ENCODE measurements around the gene KCNIP1. TPM values are rescaled to one million over a fixed set of nuclear protein-coding genes. Genes with fewer than 3 reads are reported as not detected.

Gene KCNIP1
- total RNA-seq, 4 donors from 2014 or later: 1.2 to 2.7 TPM; not detected in 2

- Histone ChIP-seq H3K4me1 (peaks cover 4 to 17% (median 7%) of the 10 kb centered on the region in 4 donors), H3K36me3 (no peaks in the 10 kb centered on the region), H3K27me3 (peaks cover 15% of the 10 kb centered on the region), H3K27ac (no peak overlapping the region), H3K4me3 (no peak overlapping the region), H3K9me3 (no peaks in the 10 kb centered on the region)
- intact Hi-C loops (cut with DNase I; ENCODE audit: low total_unique reads) (no loop called here), in situ Hi-C loops (cut with MboI; ENCODE audit: low pct_ligation_motif_present in 1 of 4, low pct_unique_long_range_greater_than_20kb in 1 of 4, low sequenced_read_pairs in 3 of 4) (loop anchor here in 3 of 4 donors (10.0 to 25.0 kb wide), 2 partner anchors 54 to 597 kb away; no protein-coding TSS in a partner anchor)
- no peak for DNase-seq
- WGBS, 2 donors (ENCODE audit: low coverage in 1 of 2): 77 to 100% methylated on average over 2 to 3 of the region's 3 CpGs
- TF ChIP-seq EP300 (IDR thresholded peaks at IDR 0.05; ENCODE audit: low read depth) (no peak), POLR2A (IDR thresholded peaks at IDR 0.05) (no peak), POLR2AphosphoS5 (IDR thresholded peaks at IDR 0.05) (no peak), CTCF (IDR thresholded peaks at IDR 0.05) (no peak)
Measured at GRCh38 chr5:170740551-170741205, 236.9 kb downstream of the KCNIP1 start.

- no peak for DNase-seq
- Histone ChIP-seq H3K27ac (no peak overlapping the region), H3K36me3 (no peaks in the 10 kb centered on the region), H3K9me3 (no peaks in the 10 kb centered on the region), H3K4me3 (no peak overlapping the region), H3K4me1 (peaks cover 4 to 22% (median 10%) of the 10 kb centered on the region in 4 donors), H3K27me3 (peaks cover 15% of the 10 kb centered on the region)
- 68 to 76% methylated on average over 4 to 8 of the region's 8 CpGs for WGBS, 2 donors (ENCODE audit: low coverage in 1 of 2)
- intact Hi-C loops (cut with DNase I; ENCODE audit: low total_unique reads) (no loop called here), in situ Hi-C loops (cut with MboI; ENCODE audit: low pct_ligation_motif_present in 1 of 4, low pct_unique_long_range_greater_than_20kb in 1 of 4, low sequenced_read_pairs in 3 of 4) (loop anchor here in 3 of 4 donors (10.0 to 25.0 kb wide), 2 partner anchors 53 to 596 kb away; no protein-coding TSS in a partner anchor)
- no peak for TF ChIP-seq CTCF (IDR thresholded peaks at IDR 0.05)
- no peak for TF ChIP-seq POLR2AphosphoS5 (IDR thresholded peaks at IDR 0.05)
- no peak for TF ChIP-seq EP300 (IDR thresholded peaks at IDR 0.05; ENCODE audit: low read depth)
- TF ChIP-seq POLR2A (IDR thresholded peaks at IDR 0.05): no peak
Measured at GRCh38 chr5:170741801-170742200, 238.0 kb downstream of the KCNIP1 start.

GRCh38 chr5:170743876-170744212 is 240.0 kb downstream of the KCNIP1 start:
- 26% methylated on average over 12 of the region's 12 CpGs; no CpG with 5 or more reads in 1 of the 2 donors for WGBS, 2 donors (ENCODE audit: low coverage in 1 of 2)
- intact Hi-C loops (cut with DNase I; ENCODE audit: low total_unique reads): no loop called here
- in situ Hi-C loops (cut with MboI; ENCODE audit: low pct_ligation_motif_present in 1 of 4, low pct_unique_long_range_greater_than_20kb in 1 of 4, low sequenced_read_pairs in 3 of 4): loop anchor here in 3 of 4 donors (10.0 to 25.0 kb wide), 2 partner anchors 51 to 593 kb away; no protein-coding TSS in a partner anchor

More at GRCh38 chr5:170743876-170744212, 240.0 kb downstream of the KCNIP1 start:
- Histone ChIP-seq H3K4me3 (no peak overlapping the region), H3K9me3 (no peaks in the 10 kb centered on the region), H3K27me3 (peaks cover 15% of the 10 kb centered on the region), H3K27ac (no peak overlapping the region), H3K4me1 (peaks cover 4 to 22% (median 10%) of the 10 kb centered on the region in 4 donors), H3K36me3 (no peaks in the 10 kb centered on the region)
- TF ChIP-seq POLR2AphosphoS5 (IDR thresholded peaks at IDR 0.05): no peak
- no peak for TF ChIP-seq POLR2A (IDR thresholded peaks at IDR 0.05)
- TF ChIP-seq CTCF (IDR thresholded peaks at IDR 0.05): no peak
- no peak for TF ChIP-seq EP300 (IDR thresholded peaks at IDR 0.05; ENCODE audit: low read depth)
- DNase-seq: no peak

Data from transverse colon (tissue), 4 donors.